Osteocyte (in vitro differentiated cells): ENCODE results near the gene PHF21A. TPM values are rescaled to one million over a fixed set of nuclear protein-coding genes. Genes with fewer than 3 reads are reported as not detected.
A peak's percentile ranks its signal among the peaks of the same experiment; 100 is the strongest.

ENCODE experiments used
- DNase-seq: peaks from one replicate; pipeline ENCODE4 v3.0.0; 2021; ENCODE audit warnings: mixed read lengths; ENCODE audit not compliant: unreplicated experiment; ENCODE audit errors: extremely low spot score
- H3K27ac Mint-ChIP-seq: one replicate; pipeline ENCODE4 v1.8.0; 2021; ENCODE audit warnings: mild to moderate bottlenecking, mixed read lengths; ENCODE audit not compliant: unreplicated experiment
- H3K27me3 Mint-ChIP-seq: one replicate; pipeline ENCODE4 v1.8.0; 2021; ENCODE audit warnings: mixed read lengths; ENCODE audit not compliant: unreplicated experiment
- H3K36me3 Mint-ChIP-seq: one replicate; pipeline ENCODE4 v1.8.0; 2021; ENCODE audit warnings: mixed read lengths; ENCODE audit not compliant: unreplicated experiment
- H3K4me1 Mint-ChIP-seq: one replicate; pipeline ENCODE4 v1.8.0; 2021; ENCODE audit warnings: mixed read lengths; ENCODE audit not compliant: unreplicated experiment
- H3K4me3 Mint-ChIP-seq: one replicate; pipeline ENCODE4 v1.8.0; 2021; ENCODE audit warnings: mild to moderate bottlenecking, moderate library complexity, mixed read lengths; ENCODE audit not compliant: unreplicated experiment
- H3K9me3 Mint-ChIP-seq: one replicate; pipeline ENCODE4 v1.8.0; 2021; ENCODE audit warnings: mixed read lengths; ENCODE audit not compliant: unreplicated experiment
- CTCF ChIP-seq: fragments of 200-600 bp; sonication (generic); IDR thresholded peaks from 2 replicates; pipeline ENCODE4 v1.5.0; 2021; ENCODE audit warnings: antibody characterized with exemption, mild to moderate bottlenecking, moderate library complexity
- total RNA-seq: library from RNA; stranded (reverse); gene quantifications from 2 replicates; pipeline ENCODE4 v1.2.1, GENCODE V29; 2021

Gene PHF21A
- total RNA-seq, 1 donor from 2014 or later: 40.8 TPM

- Mint-ChIP-seq H3K27ac (no peak overlapping the region), H3K4me3 (peak overlapping the region; percentile 40), H3K36me3 (no peaks in the 10 kb centered on the region), H3K27me3 (peaks cover 29% of the 10 kb centered on the region), H3K4me1 (peaks cover 12% of the 10 kb centered on the region), H3K9me3 (no peaks in the 10 kb centered on the region)
- TF ChIP-seq CTCF: no peak
- DNase-seq: no peak
Measured at GRCh38 chr11:45924036-45924915, 197.0 kb downstream of the PHF21A start.

GRCh38 chr11:45922425-45923082 lies 198.7 kb downstream of the PHF21A start, which contains the start of gene LARGE2:
LARGE2 (plus strand) TSS chr11:45922656; CDS start chr11:45922883, 227 bp downstream.
- no peak for TF ChIP-seq CTCF
- no peaks in the 10 kb centered on the region for H3K36me3 Mint-ChIP-seq
- H3K4me1 Mint-ChIP-seq: peaks cover 19% of the 10 kb centered on the region
- no peak for DNase-seq
- peaks cover 29% of the 10 kb centered on the region for H3K27me3 Mint-ChIP-seq
- H3K9me3 Mint-ChIP-seq: no peaks in the 10 kb centered on the region
- peak within 1 kb of the TSS; percentile 51 for H3K4me3 Mint-ChIP-seq
- H3K27ac Mint-ChIP-seq: no peak within 1 kb of the TSS

GRCh38 chr11:45921561-45922424 lies 199.5 kb downstream of the PHF21A start:
- H3K4me3 Mint-ChIP-seq: no peak overlapping the region
- no peak for TF ChIP-seq CTCF
- H3K4me1 Mint-ChIP-seq: peaks cover 23% of the 10 kb centered on the region
- H3K36me3 Mint-ChIP-seq: no peaks in the 10 kb centered on the region
- peaks cover 29% of the 10 kb centered on the region for H3K27me3 Mint-ChIP-seq
- no peak for DNase-seq
- no peaks in the 10 kb centered on the region for H3K9me3 Mint-ChIP-seq
- H3K27ac Mint-ChIP-seq: no peak overlapping the region

GRCh38 chr11:45920531-45921477 lies 200.4 kb downstream of the PHF21A start:
- no peak for TF ChIP-seq CTCF
- Mint-ChIP-seq H3K36me3 (no peaks in the 10 kb centered on the region), H3K4me1 (peaks cover 29% of the 10 kb centered on the region), H3K27me3 (peaks cover 29% of the 10 kb centered on the region), H3K27ac (no peak overlapping the region), H3K4me3 (no peak overlapping the region), H3K9me3 (no peaks in the 10 kb centered on the region)
- no peak for DNase-seq
